ENCODE results near the gene SPATA16. TPM values are rescaled to one million over a fixed set of nuclear protein-coding genes. Genes with fewer than 3 reads are reported as not detected.

SPATA16 gene
- total and polyA plus RNA-seq, 4 donors, result not detected

- DNase-seq, result peak; percentile 70 to 92 (median 82)
- no peaks in the 10 kb centered on the region for H3K27me3 ChIP-seq (ENCODE audit: control insufficient read depth in 3 of 3, insufficient read depth in 3 of 3, low read length in 2 of 3)
- TF ChIP-seq CTCF (IDR thresholded peaks at IDR 0.05; ENCODE audit: control extremely low read depth, extremely low read depth), result no peak
- 37 to 44% methylated on average over 4 of the region's 4 CpGs for WGBS, 2 donors
- H3K27ac ChIP-seq (ENCODE audit: low read depth in 1 of 2, low read length in 1 of 2), result no peak overlapping the region
- ATAC-seq (ENCODE audit: insufficient read depth, low FRiP score), result peak; percentile 40
- no peak overlapping the region for H3K9ac ChIP-seq (ENCODE audit: insufficient read depth in 1 of 2, low read length in 2 of 2)
- no peaks in the 10 kb centered on the region for H3K4me1 ChIP-seq (ENCODE audit: control insufficient read depth in 5 of 5, insufficient read depth in 5 of 5, low read length in 5 of 5)
- H3K9me3 ChIP-seq (ENCODE audit: control insufficient read depth in 4 of 4, insufficient read depth in 3 of 4, low read length in 3 of 4), result no peaks in the 10 kb centered on the region
- no peak overlapping the region for H3K4me3 ChIP-seq
- no peaks in the 10 kb centered on the region for H3K36me3 ChIP-seq (ENCODE audit: control insufficient read depth in 4 of 4, insufficient read depth in 4 of 4, low read length in 4 of 4)
Measured at GRCh38 chr3:173066044-173067004, 74.7 kb downstream of the SPATA16 start.

- Histone ChIP-seq H3K4me1 (ENCODE audit: control insufficient read depth in 5 of 5, insufficient read depth in 5 of 5, low read length in 5 of 5) (no peaks in the 10 kb centered on the region), H3K9ac (ENCODE audit: insufficient read depth in 1 of 2, low read length in 2 of 2) (no peak overlapping the region), H3K4me3 (no peak overlapping the region), H3K36me3 (ENCODE audit: control insufficient read depth in 4 of 4, insufficient read depth in 4 of 4, low read length in 4 of 4) (no peaks in the 10 kb centered on the region), H3K9me3 (ENCODE audit: control insufficient read depth in 4 of 4, insufficient read depth in 3 of 4, low read length in 3 of 4) (no peaks in the 10 kb centered on the region), H3K27me3 (ENCODE audit: control insufficient read depth in 3 of 3, insufficient read depth in 3 of 3, low read length in 2 of 3) (no peaks in the 10 kb centered on the region), H3K27ac (ENCODE audit: low read depth in 1 of 2, low read length in 1 of 2) (no peak overlapping the region)
- ATAC-seq (ENCODE audit: insufficient read depth, low FRiP score), result peak; percentile 53
- no peak for TF ChIP-seq CTCF (IDR thresholded peaks at IDR 0.05; ENCODE audit: control extremely low read depth, extremely low read depth)
- WGBS, 2 donors, result 50 to 66% methylated on average over 3 of the region's 3 CpGs
- peak; percentile 26 to 88 (median 78) for DNase-seq
Measured at GRCh38 chr3:173065543-173065981, 75.5 kb downstream of the SPATA16 start.

GRCh38 chr3:173064631-173065030 is 76.4 kb downstream of the SPATA16 start:
- 81 to 88% methylated on average over 1 of the region's 1 CpG for WGBS, 2 donors

More at GRCh38 chr3:173064631-173065030, 76.4 kb downstream of the SPATA16 start:
- ATAC-seq (ENCODE audit: insufficient read depth, low FRiP score) (no peak), DNase-seq (no peak)
- H3K9me3 ChIP-seq (ENCODE audit: control insufficient read depth in 4 of 4, insufficient read depth in 3 of 4, low read length in 3 of 4), result no peaks in the 10 kb centered on the region
- no peaks in the 10 kb centered on the region for H3K4me1 ChIP-seq (ENCODE audit: control insufficient read depth in 5 of 5, insufficient read depth in 5 of 5, low read length in 5 of 5)
- TF ChIP-seq CTCF (IDR thresholded peaks at IDR 0.05; ENCODE audit: control extremely low read depth, extremely low read depth), result no peak
- H3K36me3 ChIP-seq (ENCODE audit: control insufficient read depth in 4 of 4, insufficient read depth in 4 of 4, low read length in 4 of 4), result no peaks in the 10 kb centered on the region
- H3K4me3 ChIP-seq, result no peak overlapping the region
- no peak overlapping the region for H3K27ac ChIP-seq (ENCODE audit: low read depth in 1 of 2, low read length in 1 of 2)
- H3K27me3 ChIP-seq (ENCODE audit: control insufficient read depth in 3 of 3, insufficient read depth in 3 of 3, low read length in 2 of 3), result no peaks in the 10 kb centered on the region
- H3K9ac ChIP-seq (ENCODE audit: insufficient read depth in 1 of 2, low read length in 2 of 2), result no peak overlapping the region
